ENCODE measurements around the gene TBC1D5.

Gene TBC1D5

GRCh38 chr3:17259685-17260084, 482.7 kb downstream of the TBC1D5 start:
- Histone ChIP-seq H4K20me1 (ENCODE audit: insufficient read depth, low read length, poor library complexity, severe bottlenecking) (no peaks in the 10 kb centered on the region), H3K4me1 (ENCODE audit: insufficient read depth, low read length, poor library complexity, severe bottlenecking) (no peaks in the 10 kb centered on the region), H3K9me3 (ENCODE audit: insufficient read depth, low read depth, low read length) (no peaks in the 10 kb centered on the region), H3F3A (ENCODE audit: low read depth) (no peaks in the 10 kb centered on the region), H3K9ac (ENCODE audit: low read depth, low read length, poor library complexity, severe bottlenecking) (no peak overlapping the region), H3K36me3 (ENCODE audit: insufficient read depth, low read length) (no peaks in the 10 kb centered on the region), H2AFZ (ENCODE audit: low read length) (no peak overlapping the region), H3K79me2 (ENCODE audit: insufficient read depth, low read length) (no peaks in the 10 kb centered on the region), H3K27me3 (ENCODE audit: insufficient read depth, low read length, poor library complexity, severe bottlenecking) (no peaks in the 10 kb centered on the region), H3K9me2 (replicated peaks; ENCODE audit: low read depth, low read length) (no peaks in the 10 kb centered on the region), H3K4me3 (ENCODE audit: low read length, poor library complexity, severe bottlenecking) (no peak overlapping the region), H3K4me2 (ENCODE audit: low read depth, low read length, poor library complexity, severe bottlenecking) (no peak overlapping the region)
- TF ChIP-seq EZH2phosphoT487 (IDR thresholded peaks at IDR 0.05; ENCODE audit: borderline replicate concordance) (no peak), CTCF (conservative IDR thresholded peaks at IDR 0.05; ENCODE audit: low read length) (no peak)

- H3F3A ChIP-seq (ENCODE audit: low read depth), result no peaks in the 10 kb centered on the region
- H3K9me2 ChIP-seq (replicated peaks; ENCODE audit: low read depth, low read length), result no peaks in the 10 kb centered on the region
- H3K4me1 ChIP-seq (ENCODE audit: insufficient read depth, low read length, poor library complexity, severe bottlenecking), result no peaks in the 10 kb centered on the region
- no peak overlapping the region for H3K4me3 ChIP-seq (ENCODE audit: low read length, poor library complexity, severe bottlenecking)
- no peaks in the 10 kb centered on the region for H3K27me3 ChIP-seq (ENCODE audit: insufficient read depth, low read length, poor library complexity, severe bottlenecking)
- H3K79me2 ChIP-seq (ENCODE audit: insufficient read depth, low read length), result no peaks in the 10 kb centered on the region
- H4K20me1 ChIP-seq (ENCODE audit: insufficient read depth, low read length, poor library complexity, severe bottlenecking), result no peaks in the 10 kb centered on the region
- no peak overlapping the region for H3K9ac ChIP-seq (ENCODE audit: low read depth, low read length, poor library complexity, severe bottlenecking)
- H3K36me3 ChIP-seq (ENCODE audit: insufficient read depth, low read length), result no peaks in the 10 kb centered on the region
- H3K9me3 ChIP-seq (ENCODE audit: insufficient read depth, low read depth, low read length), result no peaks in the 10 kb centered on the region
- H3K4me2 ChIP-seq (ENCODE audit: low read depth, low read length, poor library complexity, severe bottlenecking), result no peak overlapping the region
- TF ChIP-seq CTCF (conservative IDR thresholded peaks at IDR 0.05; ENCODE audit: low read length), result peak; percentile 76
- TF ChIP-seq EZH2phosphoT487 (IDR thresholded peaks at IDR 0.05; ENCODE audit: borderline replicate concordance), result no peak
- H2AFZ ChIP-seq (ENCODE audit: low read length), result no peak overlapping the region
These were observed 483.5 kb downstream of the TBC1D5 start for GRCh38 chr3:17258823-17259436.

GRCh38 chr3:17257269-17257668, 485.2 kb downstream of the TBC1D5 start:
- H4K20me1 ChIP-seq (ENCODE audit: insufficient read depth, low read length, poor library complexity, severe bottlenecking), result no peaks in the 10 kb centered on the region
- TF ChIP-seq EZH2phosphoT487 (IDR thresholded peaks at IDR 0.05; ENCODE audit: borderline replicate concordance), result no peak
- no peak for TF ChIP-seq CTCF (conservative IDR thresholded peaks at IDR 0.05; ENCODE audit: low read length)

More at GRCh38 chr3:17257269-17257668, 485.2 kb downstream of the TBC1D5 start:
- Histone ChIP-seq H3F3A (ENCODE audit: low read depth) (no peaks in the 10 kb centered on the region), H3K9ac (ENCODE audit: low read depth, low read length, poor library complexity, severe bottlenecking) (no peak overlapping the region), H3K4me3 (ENCODE audit: low read length, poor library complexity, severe bottlenecking) (no peak overlapping the region), H3K27me3 (ENCODE audit: insufficient read depth, low read length, poor library complexity, severe bottlenecking) (no peaks in the 10 kb centered on the region), H3K4me2 (ENCODE audit: low read depth, low read length, poor library complexity, severe bottlenecking) (no peak overlapping the region), H3K9me3 (ENCODE audit: insufficient read depth, low read depth, low read length) (no peaks in the 10 kb centered on the region), H3K79me2 (ENCODE audit: insufficient read depth, low read length) (no peaks in the 10 kb centered on the region), H3K4me1 (ENCODE audit: insufficient read depth, low read length, poor library complexity, severe bottlenecking) (no peaks in the 10 kb centered on the region), H2AFZ (ENCODE audit: low read length) (no peak overlapping the region), H3K9me2 (replicated peaks; ENCODE audit: low read depth, low read length) (no peaks in the 10 kb centered on the region), H3K36me3 (ENCODE audit: insufficient read depth, low read length) (no peaks in the 10 kb centered on the region)

Data from Loucy (cell line).